GM12874 (cell line): ENCODE measurements around the gene SLC37A2.

ENCODE experiments used
- TF ChIP-seq, protein P1 (sequence below): IDR thresholded peaks from 2 replicates; pipeline ENCODE4 v1.5.1; 2011; ENCODE audit warnings: low read depth, mild to moderate bottlenecking, control low read depth, low read length, moderate library complexity; ENCODE audit not compliant: insufficient read depth

Gene SLC37A2

GRCh38 chr11:125123947-125124617 lies 61.0 kb downstream of the SLC37A2 start:
- TF ChIP-seq, protein P1, sequence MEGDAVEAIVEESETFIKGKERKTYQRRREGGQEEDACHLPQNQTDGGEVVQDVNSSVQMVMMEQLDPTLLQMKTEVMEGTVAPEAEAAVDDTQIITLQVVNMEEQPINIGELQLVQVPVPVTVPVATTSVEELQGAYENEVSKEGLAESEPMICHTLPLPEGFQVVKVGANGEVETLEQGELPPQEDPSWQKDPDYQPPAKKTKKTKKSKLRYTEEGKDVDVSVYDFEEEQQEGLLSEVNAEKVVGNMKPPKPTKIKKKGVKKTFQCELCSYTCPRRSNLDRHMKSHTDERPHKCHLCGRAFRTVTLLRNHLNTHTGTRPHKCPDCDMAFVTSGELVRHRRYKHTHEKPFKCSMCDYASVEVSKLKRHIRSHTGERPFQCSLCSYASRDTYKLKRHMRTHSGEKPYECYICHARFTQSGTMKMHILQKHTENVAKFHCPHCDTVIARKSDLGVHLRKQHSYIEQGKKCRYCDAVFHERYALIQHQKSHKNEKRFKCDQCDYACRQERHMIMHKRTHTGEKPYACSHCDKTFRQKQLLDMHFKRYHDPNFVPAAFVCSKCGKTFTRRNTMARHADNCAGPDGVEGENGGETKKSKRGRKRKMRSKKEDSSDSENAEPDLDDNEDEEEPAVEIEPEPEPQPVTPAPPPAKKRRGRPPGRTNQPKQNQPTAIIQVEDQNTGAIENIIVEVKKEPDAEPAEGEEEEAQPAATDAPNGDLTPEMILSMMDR = peak; percentile 39; the same call in 1 of the 2 replicates

DNA sequence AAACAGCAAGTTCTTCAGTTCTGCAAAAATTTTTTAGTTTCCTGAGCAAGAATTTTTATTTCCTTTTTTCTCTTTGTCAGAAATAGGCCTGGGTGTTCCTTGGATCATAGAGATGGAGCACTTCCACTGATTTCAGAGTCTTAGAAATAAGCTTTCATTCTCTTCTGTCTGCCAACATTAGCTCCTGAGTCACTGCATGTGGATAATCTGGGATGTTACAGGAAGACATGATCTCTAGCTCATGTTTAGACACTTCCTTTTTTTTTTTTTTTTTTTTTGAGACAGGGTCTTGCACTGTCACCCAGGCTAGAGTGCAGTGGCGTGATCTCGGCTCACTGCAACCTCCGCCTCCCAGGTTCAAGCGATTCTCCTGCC lies 61.5 kb downstream of the SLC37A2 start:
- TF ChIP-seq, protein P1 = no peak

DNA sequence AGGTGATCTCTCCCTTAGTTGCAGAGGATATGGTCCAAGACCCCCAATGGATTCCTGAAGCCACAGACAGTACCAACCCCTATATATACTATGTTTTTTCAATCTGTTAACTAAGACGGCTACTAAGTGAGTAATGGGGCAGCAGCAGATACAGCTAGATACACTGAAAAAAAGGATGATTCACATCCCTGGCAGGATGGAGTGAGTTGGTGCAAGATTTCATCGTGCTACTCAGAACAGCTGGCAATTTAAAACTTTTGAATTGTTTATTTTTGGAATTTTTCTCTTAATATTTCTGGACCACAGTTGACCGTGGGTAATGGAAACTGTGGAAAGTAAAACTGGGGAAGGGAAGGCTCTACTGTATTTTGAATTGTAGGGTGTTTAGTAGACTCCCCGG lies 65.3 kb downstream of the SLC37A2 start:
- TF ChIP-seq, protein P1 = no peak

GRCh38 chr11:125129316-125129993 lies 66.3 kb downstream of the SLC37A2 start:
- TF ChIP-seq, protein P1 = no peak

- TF ChIP-seq, protein P1 = no peak
These were observed 69.0 kb downstream of the SLC37A2 start for GRCh38 chr11:125132071-125132470.

GRCh38 chr11:125132596-125132995 lies 69.5 kb downstream of the SLC37A2 start:
- TF ChIP-seq, protein P1 = no peak

DNA sequence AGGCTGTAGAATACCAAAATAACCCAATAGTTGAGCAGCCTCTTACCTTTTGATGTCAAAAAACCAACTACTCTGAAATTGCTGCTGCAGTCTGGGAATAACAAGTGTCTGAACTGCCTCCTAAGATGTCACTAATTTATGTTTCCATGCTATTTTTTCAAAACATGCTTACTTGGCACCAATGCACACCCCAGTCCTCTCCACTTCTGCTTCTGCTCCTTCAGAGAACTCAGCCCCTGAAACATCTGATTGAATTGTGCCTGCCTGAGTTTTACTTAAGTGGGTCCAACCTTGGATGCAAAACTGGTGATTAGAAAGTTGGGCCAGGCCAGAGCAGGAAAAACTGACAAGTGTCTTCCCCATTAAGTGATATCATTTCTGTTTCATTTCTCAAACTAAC lies 72.9 kb downstream of the SLC37A2 start:
- TF ChIP-seq, protein P1 = no peak
